Measurements from ENCODE around the gene MYH10.

The MYH10 gene

DNA sequence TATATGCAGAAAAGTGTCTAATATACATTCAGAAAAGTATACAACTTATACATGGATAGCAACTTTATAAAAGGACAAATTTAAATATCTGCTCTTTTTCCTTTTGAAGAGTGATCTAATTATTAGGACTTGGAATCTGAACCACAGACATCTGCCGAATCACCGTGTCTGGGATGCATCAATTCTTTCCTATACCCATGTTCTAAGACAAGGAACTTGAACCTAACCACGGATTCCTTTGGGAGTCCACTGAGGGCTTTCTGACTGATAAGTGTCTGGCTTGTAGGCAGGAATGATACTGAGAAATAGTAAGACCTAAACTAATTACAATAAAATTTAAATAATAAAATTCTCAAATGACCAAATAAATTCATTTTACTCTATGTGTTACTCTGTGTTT is 140.7 kb downstream of the MYH10 start:
- no peak for DNase-seq

DNA sequence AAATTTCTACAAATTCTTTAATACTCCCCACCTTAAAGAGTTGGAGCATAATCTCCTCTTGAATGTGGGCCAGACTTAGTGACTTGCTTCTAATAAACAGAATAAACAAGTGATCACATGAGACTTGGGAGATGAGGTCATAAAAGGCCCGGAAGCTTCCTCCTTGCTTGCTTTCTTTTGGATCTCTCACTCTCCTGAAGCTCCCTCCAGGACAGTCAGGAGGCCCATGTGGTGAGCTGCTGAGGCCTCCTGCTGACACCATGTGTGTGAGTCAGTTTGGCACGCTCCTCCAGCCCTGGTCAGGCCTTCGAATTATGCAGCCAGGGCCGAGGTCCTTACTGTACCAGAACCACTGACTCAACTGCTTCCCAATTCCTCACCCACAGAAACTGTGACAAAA is 141.6 kb downstream of the MYH10 start:
- no peak for DNase-seq

DNA sequence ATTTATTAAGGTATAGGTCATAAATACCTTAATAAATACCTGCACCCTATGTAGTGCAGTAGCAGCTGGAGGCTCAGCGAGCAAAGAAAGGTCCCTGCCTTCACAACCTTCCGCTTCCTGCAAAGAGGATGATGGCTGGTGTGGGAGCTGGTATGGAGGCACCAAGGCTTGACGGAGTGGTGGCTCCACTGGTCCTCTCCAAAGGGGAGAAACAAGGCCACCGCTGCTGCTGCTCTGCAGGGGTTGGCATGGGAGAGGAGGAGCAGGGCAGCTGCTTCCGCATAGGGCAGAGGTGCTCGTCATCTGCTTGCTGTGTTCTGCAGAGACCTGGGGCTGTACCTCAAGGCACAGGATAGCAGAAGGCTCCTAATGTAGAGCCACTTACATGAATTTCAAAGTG is 142.0 kb downstream of the MYH10 start:
- DNase-seq = no peak

DNA sequence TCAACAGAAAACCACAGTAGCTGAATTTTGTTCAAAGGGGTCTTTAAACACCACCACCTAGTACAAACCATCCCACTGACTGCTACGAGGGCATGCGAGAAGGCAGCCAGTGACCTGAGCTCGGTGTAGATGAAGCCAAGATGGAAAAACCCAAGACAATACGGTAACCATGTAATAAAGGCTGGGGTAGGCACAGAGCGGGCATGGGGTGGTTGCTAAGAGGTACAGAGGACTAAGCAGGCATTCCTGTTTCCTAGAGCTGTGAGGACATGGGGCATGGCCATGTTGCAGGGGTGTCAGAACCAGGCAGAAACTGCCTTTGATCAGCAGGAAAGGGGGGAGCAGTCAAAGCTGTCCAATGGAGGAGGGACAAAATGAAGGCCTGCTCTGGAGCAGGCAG is 142.8 kb downstream of the MYH10 start:
- no peak for DNase-seq

DNA sequence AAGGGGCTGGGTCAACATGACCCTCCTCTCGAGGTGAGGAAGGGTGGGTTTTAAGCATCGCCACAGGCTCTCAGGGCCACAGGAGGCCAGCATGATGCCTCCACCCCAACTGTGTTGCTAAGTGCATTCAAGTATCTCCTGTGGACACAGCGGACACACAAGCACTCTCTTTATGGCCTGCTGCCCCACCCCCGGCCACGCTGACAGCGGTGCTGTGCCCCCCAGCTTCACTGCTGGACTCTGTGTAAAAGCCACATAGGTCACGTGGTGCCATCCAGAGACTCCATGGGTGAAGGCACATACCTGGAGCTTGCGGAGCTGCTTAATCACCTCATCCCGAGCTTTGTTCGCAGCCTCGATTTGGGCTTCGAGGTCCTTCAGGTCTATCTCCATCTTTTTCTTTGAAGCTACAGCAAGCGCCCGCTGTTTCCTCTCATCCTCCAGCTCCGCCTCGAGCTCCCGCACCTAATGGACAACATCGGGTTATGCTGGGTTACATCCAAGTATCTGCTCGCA is 143.3 kb downstream of the MYH10 start:
- DNase-seq = no peak

DNA sequence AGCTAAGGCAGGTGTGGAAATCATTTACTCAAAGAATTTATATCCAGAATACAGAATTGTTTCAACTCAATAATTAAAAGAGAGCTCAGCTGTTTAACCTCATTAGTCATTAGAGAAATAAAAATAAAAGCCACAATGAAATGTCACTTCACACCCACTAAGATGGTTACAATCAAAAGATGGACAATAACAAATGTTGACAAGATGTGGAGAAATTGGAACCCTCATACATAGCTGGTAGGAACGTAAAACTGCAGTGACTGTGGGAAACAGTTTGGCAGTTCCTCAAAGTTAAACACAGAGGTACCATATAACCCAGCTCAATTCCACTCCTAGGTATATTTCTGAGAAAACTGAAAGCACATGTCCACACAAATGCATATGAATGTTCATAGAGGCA is 145.0 kb downstream of the MYH10 start:
- no peak for DNase-seq

DNA sequence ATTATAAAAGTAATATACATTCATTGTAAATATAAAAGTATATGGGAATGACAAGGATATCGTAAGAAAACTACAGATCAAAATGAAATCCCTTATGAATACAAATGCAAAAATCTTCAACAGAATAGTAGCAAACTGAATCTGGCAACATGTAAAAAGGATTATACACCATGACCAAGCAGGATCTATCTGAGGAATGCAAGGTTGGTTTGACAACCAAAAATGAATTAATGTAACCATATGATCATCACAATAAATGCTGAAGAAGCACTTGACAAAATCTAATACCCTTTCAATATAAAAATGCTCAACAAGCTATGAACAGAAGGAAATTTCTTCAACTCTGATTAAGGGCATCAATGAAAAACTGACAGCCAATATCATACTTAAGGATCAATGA is 146.1 kb downstream of the MYH10 start:
- no peak for DNase-seq

DNA sequence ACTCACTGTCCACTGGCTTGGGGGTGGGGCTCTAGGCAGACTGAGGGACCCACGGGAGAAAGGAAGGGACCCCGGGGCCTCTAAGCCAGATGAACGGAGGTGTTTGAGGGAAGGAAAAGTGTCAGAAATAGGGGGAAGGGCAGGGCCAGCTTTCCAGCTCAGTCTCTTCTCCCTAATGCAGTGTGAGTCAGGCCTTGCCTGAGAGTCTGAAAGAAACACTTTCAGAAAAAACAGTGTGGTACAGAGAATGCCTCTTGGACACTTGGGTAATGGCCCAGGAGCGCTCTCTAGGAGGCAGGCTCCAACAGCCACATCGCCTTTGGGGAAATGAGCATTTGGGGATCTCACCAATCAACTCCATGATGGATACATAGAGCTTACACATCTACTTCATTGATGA is 148.0 kb downstream of the MYH10 start:
- DNase-seq = no peak

DNA sequence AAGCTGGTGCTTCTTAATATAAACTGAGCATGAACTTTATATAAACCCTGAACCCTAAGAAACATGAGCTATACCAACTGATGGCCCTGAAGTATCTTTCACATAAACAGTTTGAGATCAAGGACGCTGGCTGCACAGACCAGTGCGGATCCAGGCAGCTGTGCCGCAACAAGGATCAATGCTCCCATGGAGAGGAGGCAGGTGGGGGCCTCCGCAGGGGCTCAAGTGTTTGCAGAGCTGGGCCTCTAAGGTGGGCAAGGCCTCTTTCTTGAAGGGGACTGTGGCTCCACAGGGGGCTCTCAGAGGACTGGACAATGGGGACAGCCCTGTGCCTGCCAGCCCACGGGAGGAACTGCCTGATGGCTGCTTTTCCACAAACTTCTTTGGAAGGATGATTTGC is 148.8 kb downstream of the MYH10 start:
- no peak for DNase-seq

DNA sequence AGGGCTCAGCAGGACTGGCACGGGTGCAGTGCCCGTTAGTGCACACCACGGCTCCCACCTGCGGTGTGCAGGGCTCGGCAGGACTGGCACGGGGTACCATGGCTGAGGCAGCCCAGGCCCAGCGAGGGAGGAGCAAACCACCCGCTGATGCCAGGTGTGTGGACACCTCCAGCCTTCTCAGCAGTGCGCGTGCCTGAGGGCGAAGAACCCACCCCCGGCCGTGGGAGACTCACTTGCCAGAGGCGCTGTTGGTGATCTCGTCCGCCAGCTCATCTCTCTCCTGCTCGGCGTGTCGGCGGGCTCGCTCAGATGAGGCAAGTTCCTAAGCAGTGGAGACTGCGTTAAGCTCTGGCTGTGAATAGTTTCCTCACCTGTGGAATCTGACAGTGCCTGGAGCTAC is 149.4 kb downstream of the MYH10 start:
- DNase-seq = no peak

DNA sequence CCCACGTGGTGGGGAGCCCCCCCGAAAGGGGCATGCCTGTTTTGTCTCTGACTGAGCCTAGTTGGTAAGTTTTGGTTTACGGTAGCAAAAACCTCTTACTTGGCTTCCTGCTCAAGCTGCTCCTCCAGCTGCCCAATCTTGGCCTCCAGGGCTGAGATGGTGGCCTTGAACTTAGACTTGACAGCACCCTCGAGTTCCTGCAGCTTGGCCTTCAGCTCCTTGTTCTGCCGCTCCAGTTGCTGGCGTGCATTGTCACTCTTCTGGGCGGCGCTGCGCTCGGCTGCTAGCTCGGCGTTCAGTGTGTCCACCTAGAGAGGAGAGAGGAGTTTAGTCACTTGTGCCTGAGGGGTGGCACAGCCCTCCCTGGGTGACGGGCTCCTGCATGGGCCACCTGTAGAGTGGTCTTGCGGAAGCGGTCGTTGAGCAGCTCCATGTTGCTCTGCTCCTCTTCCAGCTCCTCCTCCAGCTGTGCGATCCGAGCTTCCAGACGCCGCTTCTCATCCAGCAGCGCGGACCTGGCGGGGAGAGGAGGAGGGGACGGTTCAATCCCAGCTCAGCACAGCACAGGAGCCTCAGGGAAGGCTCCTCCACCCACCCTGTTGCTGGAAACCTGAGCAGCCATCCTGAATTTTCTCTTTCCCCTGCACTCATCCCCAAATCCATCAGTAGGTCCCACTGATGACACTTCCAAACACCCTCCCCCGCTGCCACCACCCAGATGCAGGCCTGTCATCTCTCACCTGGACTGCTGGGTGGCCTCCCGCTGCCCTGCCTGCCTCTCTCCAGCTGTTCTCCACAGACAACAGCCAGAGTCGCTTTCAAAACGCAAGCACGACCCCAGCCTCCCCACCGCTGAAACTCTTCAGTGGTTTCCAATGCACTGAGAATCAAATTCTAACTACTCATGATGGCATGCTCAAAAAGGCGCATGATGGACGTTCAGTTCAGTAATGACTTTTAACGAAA is 150.2 kb downstream of the MYH10 start:
- DNase-seq = no peak

DNA sequence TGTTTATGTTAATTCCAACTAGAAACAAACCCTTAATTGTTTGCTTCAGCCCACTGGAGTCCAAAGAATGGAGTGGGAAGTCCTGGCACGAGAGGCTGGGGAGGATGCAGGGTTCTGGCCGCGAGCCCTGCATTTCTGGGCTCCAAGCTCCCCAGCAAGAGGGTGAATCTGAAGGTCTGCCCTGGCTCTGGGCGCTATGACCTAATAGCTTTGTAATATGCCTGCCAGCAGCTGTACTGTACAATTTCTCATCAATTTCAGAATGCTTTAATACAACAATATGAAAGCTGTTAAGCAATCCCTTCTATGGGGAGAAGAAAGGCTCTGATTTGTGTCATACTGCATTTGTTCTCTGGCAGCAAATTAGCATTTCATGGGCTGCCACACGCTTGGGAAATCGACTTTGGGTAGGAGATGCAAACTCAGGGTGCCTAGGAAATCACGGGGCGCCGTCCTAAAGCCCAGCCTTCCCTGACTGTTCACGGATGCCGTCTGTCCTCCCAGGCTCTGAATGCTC is 151.0 kb downstream of the MYH10 start:
- DNase-seq = no peak

DNA sequence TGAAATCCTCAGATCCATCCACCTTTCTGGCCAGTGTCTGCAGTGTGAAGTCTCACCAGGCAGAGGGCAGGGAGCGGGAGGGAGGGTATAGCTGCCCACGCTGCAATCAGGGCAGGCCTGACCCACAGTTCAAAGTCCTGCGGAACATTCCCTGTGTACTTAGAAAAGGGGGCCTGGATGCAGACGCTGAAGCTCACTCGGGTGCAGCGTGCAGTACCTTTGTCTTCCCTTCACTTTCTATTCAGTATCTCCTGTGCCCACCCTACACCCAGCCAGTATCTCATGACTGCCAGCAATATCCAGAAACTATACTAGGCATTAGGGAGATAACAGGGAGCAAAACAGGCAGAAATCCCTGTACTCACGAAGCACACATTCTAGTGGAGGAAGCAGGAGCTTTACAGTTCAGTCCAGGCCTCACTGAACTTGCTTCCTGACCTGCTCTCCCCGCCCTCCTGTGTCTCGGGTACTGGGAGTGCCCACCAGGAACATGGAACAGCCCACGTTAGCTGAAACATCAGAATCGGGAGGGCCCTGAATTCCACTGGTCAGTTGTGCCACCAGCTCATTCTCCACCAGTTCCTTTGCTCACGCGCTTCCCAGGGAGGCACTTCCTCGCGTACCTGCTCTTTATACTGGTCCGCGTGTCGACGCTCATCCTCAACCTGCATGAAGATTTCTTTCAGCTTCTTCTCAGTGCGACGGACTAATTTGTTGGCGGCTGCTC is 152.6 kb downstream of the MYH10 start:
- DNase-seq = no peak

DNA sequence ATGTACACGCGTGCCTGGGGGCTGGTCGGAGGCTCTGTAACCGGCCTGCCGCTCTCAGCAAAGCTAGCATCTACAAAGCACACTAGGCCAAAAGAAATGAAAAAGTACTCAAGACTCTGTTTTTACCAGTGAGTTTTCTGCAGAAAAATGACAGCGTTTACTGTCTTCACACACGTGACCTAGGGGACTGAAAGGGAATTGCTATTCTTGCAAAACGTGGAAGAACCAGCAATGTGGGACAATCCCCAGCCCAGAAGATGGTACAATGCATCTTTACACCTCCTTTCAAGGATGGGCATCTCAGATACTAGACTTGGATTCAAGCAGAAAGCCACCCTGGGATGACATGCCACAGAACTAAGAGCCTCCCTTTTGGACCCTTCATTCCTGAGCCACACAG is 153.4 kb downstream of the MYH10 start:
- DNase-seq = no peak

DNA sequence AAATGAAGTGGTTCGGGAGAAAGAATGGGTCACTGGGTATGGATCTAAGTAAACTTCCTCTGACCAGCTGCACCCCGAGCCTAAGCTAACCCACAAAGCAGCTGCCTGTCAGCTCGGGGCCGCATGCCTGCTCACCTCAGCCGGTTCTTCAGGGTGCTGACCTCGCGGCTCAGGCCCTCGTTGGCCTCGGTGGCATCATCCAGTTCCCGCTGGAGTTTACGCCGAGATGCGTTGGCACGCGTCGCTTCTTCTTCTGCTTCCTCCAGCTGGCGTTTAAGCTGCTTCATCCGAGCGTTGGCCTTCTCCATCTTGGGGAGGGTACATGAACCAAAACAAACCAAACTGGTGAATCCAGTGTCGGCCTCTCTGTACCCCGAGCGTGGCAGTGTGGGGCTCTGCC is 153.8 kb downstream of the MYH10 start:
- DNase-seq = no peak

DNA sequence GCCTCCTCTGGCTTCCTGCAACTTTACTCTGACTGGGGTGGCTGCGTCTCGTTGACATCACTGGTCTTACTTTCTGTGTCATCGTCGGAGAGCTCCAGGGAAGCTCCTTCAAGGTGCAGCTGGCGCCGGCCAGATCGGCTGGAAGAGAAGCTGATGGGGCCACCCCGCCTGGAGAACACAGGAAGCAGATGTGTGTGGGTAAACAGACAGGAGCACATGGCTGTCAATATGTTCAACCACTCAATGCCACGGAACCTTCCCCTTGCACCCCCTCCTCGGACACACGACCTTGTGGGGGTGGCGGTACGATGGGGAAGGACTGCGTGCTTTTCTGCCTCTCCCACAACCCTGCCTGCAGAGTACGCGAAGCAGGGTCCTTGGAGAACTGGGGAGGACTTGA is 154.7 kb downstream of the MYH10 start:
- DNase-seq = no peak

DNA sequence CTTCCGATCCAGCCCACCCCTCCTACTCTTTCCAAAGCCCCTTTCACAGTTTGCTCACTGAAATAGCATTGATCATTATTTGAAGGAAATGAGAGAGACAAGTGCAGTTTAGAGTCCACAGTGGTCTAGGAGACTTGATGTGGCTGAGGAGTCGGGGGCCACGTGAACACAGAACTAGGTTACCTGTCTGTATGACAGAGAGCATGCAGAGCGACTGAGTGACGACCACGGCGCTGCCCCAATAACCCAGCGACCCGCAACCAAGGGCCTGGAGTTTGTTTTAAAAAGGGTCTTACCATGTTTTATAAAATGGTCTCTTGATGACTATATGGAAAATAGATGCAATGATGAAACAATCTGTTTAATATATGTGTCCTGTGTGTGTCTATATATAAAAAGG is 155.3 kb downstream of the MYH10 start:
- no peak for DNase-seq

DNA sequence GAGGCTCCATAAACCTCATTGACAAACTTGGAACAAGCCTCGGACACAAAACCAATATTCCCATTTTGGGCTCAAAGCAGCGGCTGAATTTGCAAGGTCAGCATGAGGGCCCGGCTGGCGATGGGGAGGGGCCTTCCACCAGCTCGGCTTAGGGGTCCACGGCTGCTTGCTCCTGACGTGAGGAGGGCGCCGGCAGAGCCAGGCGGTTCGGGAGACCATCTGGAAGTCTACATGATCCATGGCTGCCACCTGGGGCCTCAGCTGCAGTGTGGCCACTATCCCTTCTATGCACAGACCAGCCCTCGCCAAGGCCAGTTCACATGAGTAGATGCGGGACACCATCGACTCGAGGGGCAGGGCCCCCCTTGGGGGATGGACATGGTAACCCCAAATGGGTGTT is 155.7 kb downstream of the MYH10 start:
- DNase-seq = no peak

DNA sequence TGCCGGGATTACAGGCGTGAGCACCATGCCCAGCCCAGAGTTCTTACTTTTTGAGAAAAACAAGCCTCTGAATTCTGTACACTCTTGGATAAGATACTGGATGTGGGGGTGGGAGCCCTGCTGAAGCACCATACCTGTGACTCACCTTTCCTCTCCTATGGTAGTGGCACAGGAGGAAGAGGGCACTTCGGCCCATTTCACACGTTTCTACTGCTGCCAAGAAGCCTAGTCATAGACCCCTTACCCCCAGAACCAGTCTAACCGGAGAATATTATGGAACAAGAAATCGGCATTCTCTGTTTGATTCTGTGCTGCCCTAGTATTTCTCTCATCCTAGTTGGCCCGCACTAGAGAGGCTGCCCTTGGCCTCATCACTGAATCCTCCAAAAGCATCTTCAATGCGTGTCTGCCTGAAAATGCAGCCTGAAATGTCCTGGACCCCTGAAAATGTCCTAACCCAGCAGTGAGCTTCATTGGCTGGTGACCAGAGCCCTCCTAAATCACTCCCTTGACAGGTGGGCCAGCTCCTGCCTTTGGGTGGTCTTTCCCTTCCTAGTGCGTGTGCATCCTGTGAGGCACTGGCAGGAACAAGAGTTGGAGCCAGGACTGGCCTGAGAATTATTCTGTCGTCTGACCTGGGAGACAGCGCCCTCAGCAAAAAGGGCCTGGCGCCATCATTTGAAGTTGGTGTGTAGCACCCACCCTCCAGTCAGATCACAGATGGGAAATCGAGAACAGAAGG is 156.9 kb downstream of the MYH10 start:
- DNase-seq = no peak

DNA sequence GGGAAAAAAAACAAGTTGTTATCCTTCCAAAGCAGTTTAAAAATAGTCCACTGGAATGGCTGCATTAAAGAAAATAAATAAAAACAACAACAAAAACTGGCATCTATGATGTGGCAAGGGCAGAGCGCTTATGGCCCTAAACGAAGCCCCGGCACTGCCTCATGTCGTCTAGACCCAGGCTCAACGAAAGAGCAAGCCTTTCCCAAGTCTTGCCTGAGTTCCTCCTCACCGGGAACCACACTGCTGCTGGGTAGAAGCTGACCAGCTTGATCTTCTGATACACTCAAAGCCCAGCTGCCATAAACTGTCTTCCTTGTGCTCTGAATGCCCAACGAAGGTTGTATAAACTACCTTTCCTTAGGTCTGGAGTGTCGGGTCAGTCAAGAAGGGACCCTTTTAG is 157.9 kb downstream of the MYH10 start:
- DNase-seq = no peak

DNA sequence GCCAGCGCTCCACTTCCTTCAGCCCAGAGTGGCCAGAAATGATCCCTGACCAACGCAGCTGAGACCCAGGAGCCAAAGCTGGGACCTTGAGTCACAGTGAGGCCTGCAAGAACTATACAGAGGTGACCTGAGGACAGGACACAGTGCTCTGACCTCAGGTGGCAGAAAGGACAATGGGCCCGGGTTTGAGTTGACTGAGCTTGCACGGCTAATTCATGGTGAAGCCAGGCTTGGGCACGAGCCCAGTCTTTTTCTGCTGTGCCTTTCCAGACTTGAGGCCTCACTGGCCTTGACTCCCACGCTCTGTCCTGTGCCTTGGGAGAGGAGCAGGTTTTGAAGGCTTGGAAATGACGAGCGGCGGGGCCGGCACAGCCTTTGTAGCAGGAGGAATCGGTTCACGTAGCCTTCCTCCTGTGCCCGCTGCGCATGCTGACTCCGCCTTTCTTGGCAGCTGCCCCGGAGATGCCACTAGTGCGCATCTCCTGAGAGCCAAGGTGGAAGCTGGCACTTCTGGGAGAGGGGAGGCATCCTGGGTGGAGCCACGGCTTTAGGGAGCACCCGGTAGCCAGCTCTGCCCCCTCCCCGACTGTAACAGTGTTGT is 160.0 kb downstream of the MYH10 start:
- no peak for DNase-seq

DNA sequence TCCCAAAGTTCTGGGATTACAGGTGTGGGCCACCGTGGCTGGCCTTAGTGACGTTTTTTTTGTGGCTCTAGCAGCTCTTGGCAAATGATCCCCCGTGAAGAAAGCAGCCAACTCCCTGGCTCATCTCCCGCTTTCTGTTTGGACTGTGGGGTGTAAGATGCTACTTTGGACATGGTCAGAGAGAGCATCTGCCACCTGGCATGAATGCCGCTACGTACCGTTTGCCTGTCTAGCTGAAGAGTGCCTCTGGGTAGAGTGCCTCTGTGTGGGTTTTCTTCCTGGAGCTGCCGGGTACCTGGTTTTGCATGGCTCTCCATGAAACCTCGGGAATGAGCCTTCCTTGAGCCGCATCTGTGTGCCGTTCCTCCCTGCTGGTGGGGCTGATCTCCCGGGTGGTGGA is 160.6 kb downstream of the MYH10 start:
- DNase-seq = no peak

DNA sequence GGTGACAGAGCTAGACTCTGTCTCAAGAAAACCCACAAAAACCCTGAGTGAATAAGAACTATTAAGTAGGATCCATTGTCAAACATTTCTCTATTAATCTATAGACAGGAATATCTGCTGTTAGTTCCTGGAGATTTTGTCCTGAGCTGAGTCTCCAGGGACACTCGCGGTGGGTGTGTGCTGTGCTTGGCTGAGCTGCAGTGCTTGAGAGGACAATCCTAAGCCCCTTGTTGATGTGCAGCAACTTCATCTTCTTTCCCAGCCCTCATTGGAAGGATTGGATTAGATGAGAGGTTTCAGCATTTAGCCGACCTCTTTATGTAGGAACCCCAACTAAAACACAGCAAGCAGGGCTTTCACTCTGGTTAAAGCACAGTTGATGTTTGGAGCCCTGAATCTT is 161.5 kb downstream of the MYH10 start:
- no peak for DNase-seq

All from Kasumi-1 (cell line).